Activated CD4-positive, alpha-beta T cell treated with anti-CD3 and anti-CD28 coated beads for 24 hours (primary cell): Measurements from ENCODE around the gene FOXA2.
"Not testable (repeated sequence)": the region's sequence is repeated elsewhere in the genome, so short reads cannot be mapped to it uniquely, and the experiment has no call there.

ENCODE experiments used
- DNase-seq, 2 donors: peaks; one replicate each; pipeline ENCODE4 v3.0.0-alpha.2; 2020; ENCODE audit warnings: low read depth in 2 of 2

Gene FOXA2

GRCh38 chr20:22584522-22584921 lies at the start of gene FOXA2:
Gene FOXA2 (minus strand): TSS chr20:22584572. CDS start chr20:22584278, 294 bp downstream.
- DNase-seq, result no peak

DNA sequence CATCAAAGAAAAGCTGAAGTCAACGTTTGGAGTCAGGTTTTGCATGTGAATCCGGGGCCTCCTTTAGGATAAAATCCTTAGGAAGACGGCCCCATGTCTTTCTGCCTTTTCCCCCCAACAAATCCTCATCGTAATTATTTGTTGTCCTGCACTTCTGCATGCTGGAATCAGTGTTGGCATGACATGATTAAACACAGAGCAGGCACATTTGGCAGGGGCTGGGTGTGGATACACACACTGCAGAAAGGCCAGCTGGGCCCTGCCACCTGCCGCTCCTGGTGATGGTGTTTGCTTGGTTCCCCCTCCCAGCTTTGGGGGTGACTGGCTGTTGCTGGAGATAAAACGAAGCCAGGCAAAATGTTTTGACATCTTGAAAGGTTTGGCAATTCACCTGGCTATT lies 46.3 kb upstream of the FOXA2 start:
- no peak for DNase-seq

DNA sequence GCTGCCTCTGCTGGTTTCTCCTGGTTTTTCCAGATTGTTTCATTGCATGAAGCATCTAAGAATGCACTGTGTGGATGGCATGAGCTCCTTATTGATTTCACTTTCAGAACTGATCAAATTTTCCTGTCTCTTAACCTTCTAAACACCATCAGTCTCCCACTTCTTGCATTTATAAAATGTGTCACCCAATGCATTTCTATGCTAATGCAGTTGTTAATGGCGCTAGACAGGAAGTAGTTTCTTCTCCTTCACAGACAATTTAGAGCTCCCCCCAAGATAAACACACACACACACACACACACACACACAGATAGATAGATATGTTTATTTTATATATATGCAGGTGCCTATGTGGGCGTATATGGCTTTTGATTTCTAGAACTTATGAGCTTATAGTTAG lies 45.6 kb upstream of the FOXA2 start:
- no peak for DNase-seq

DNA sequence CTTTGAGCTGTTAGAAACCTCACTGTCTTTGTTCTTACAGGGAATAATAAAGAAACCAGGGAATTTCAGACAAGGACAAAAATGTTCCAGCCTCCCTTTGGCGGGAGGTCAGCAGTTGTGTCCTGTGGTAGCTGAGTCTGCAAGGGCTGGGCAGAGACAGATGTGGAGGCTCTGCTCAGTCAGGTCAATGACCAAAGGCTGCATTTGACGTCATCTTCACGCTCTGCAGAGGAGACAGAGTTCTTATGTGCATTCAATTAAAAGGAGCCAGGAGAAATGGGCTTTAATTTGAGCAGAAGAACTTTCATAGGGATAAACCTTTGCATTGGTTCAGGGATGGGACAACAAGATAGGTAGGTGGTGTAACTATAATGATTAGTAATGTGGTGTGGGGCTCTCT lies 45.1 kb upstream of the FOXA2 start:
- DNase-seq, result no peak

DNA sequence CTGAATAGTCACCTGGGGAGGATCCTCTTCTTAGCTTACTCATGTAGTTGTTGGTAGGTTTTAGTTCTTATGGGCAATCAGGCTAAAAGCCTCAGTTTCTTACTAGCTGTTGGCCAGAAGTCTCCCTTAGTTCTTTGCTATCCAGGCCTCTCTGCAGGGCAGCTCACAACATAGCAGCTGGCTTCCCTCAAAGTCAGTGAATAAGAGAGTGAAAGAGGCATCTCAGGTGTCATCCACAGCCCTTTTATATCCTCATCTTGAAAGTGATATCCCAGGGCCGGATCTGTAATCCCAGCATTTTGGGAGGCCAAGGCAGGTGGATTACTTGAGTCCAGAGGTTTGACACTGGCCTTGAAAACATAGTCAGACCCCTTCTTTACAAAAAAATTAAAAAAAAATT lies 42.1 kb upstream of the FOXA2 start:
- no peak for DNase-seq

- no peak for DNase-seq
Measured at GRCh38 chr20:22623211-22623610, 38.8 kb upstream of the FOXA2 start.

DNA sequence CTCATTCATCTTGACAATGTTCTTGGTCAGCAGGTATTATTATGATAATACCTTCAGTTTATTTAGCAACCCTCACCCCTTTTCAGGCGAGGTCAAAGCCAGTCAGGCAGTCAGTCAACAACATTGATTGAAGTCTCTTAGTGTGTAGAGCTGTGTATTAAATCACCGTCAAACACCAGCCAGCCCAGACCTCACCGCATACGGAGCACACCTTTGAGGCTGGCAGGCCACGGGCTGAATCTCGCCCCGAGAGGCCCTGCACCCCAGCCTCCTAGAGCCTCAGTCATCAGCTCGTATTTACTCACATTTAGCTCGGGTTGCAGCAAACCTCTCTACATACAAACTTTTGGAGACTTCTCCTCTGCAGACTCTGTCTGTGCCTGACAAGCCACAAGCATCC lies 36.0 kb upstream of the FOXA2 start:
- DNase-seq, result no peak

GRCh38 chr20:22619806-22620205 lies 35.4 kb upstream of the FOXA2 start:
- no peak for DNase-seq

DNA sequence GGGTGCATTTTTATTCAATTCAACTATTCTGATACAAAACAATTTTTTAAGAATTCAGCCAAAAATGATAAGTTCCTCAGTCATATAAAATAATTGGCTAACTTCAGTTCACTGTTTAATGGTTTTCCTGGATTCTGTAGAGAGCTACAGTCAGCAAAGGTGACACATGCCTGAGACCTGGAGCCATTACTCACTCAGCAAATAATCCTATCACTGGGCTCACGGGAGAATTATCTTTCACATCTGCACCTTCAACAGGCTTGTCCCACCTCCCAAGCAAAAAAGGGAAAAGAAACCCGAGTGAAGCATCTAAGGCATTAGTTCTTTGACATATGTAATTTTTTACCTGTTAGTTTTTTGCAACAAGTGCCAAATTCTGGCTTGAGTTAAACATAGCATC lies 34.9 kb upstream of the FOXA2 start:
- no peak for DNase-seq

GRCh38 chr20:22617160-22617559 lies 32.8 kb upstream of the FOXA2 start:
- no peak for DNase-seq

DNA sequence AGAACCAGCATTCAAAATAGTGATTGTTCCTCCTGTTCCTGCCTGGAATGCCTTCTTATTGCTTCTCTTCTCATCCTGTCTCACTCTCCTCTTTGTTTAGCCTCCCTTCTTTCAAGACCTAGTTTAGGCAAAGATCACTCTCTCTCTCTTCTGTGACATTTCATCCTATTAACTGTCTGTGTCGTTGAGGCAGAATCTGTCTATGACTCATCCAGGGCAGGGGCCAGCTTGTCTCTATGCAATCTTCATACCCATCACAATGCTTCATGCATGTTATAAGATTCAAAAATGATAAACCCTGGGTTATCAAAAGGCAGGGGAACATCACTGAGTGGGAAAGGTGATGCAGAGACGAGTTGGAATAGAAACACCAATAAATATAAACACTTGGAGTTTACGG lies 32.2 kb upstream of the FOXA2 start:
- DNase-seq, result no peak

DNA sequence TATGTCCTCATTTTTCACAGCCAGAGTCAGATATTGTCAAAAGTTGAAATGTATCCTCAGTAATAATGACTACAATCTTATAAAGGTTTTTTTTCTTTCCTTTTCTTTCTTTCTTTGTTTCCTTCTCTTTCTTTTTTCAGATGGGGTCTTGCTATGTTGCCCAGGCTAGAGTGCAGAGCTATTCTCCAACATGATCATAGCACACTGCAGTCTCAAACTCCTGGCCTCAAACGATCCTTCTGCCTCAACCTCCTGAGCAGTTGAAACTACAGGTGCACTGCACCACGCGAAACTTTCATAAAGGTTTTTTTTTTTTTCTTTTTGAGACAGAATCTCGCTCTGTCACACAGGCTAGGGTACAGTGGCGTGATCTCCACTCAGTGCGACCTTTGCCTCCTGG lies 31.1 kb upstream of the FOXA2 start:
- DNase-seq, result no peak

DNA sequence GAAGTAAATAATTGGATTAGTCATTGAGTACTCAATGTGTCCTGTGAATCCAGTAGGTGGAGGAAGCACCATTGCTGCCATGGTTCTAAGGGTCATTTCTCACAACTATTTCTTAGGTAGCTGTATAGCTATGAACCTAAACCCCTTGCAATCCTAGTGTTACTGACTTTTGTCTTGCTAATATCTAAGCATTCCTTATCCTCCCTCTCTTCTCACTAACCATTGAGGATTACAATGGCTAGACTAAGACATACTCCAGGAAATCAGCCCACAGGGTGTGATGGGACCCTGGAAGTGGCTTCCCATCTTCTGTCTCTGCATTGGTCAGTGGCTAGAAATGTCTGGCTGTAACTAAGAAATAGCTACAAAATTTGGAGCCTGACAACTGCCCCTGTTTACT lies 27.3 kb upstream of the FOXA2 start:
- no peak for DNase-seq

- no peak for DNase-seq
Measured at GRCh38 chr20:22607695-22608094, 23.3 kb upstream of the FOXA2 start.

GRCh38 chr20:22604815-22605214 lies 20.4 kb upstream of the FOXA2 start:
- no peak for DNase-seq

GRCh38 chr20:22601361-22602141 lies 17.2 kb upstream of the FOXA2 start:
- no peak for DNase-seq

- not testable (repeated sequence) for DNase-seq
Measured at GRCh38 chr20:22599258-22599657, 14.9 kb upstream of the FOXA2 start.

GRCh38 chr20:22597303-22597702 lies 12.9 kb upstream of the FOXA2 start:
- DNase-seq, result no peak

DNA sequence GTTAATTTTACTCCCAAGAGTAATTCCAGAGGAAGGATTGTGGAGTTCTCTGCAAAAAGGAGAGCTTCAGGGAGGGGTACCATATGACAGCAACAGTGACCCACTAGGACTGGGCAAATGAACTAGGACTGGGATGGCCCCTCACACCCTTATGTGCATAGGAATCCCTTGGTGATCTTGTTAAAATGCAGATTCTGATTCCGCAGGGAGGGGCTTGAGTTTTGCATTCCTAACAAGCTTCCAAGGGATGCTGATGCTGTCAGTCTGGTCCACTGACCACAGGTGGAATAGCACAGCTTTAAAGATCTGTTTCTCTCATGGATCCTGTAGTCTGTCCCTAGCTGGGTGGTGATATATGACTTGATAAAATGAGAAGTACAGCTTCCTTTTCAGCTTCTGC lies 6.3 kb upstream of the FOXA2 start:
- no peak for DNase-seq

DNA sequence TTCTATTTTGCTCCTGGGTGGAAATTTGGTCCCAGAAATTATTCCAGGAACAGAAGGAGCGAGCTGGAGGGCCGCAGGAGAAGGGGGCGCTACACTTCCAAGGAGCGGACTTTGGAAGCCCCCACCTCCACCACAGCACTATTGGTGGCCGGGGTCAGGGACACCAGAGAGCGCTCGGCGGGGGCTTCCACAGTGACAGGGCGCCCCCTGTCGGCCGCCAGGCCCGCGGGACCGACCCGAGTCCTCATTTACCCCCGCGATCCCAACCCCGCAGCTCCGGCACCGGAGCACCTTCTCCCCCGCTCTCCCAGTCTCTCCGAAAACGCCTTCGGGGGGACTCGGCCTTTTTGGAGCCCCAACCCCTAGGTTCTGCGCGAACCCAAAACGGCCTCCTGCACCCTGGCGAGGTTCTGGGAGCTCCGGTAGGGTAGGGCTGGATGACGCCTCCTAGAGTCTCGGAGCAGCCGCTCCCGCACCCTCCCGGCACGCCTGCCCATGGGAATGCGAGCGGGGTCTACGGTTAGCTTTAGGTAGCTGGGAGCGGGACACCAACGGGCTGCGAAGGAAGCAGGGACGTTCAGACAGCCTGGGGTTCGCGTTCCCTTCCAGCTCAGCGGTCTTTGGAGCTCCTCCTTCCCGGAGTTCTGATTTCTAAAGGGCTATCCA lies 2.4 kb upstream of the FOXA2 start:
- no peak for DNase-seq

GRCh38 chr20:22585786-22586493 lies 1.6 kb upstream of the FOXA2 start:
- no peak for DNase-seq

DNA sequence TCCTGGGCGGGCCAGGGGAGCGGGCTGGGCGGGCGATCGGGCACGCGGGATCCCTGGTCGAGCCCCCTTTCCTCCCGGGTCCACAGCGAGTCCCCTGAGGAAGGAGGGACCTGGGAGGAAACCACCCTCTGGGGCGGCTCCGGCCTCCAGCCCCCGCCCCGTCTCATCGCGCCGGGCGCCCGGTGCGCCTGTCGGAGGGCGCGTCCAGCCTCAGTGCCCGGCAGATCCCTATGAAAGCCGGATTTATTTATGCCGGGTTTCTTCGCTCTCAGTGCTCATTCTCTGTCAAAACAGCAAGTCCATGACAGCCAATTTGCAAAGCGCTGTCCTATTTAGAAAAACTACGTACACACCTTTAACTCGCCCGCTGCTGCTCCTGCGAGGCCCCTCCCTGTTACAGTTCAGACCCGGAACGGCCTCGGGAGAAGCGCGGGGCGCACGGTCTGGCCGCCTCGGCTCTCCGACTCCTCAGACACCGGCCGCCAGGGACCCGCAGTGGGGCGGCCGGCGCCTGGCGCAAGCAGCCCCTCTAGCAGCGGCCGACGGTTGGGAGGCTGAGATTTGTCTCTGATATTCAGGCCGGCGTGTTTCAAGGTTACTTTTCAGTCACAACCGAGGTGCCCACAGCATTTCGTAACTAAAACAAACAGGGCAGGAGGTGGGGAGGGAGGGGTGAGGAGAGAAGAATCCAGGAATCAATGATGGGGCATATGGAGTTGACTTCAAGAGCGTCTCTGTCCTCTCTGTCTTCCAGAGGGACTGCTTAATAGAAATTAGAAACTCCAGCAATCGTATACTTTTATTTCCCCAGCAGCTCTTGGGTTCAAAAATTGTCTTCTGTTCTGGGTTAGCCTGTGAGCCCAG lies 782 bp upstream of the FOXA2 start:
- DNase-seq, result no peak
